LNCAP (cell line): ENCODE data around the gene SNRPD3.

Experiments used
- TF ChIP-seq, protein P1 (sequence below): fragments of 450-650 bp; IDR thresholded peaks from 2 replicates; pipeline ENCODE4 v1.5.1; 2017; ENCODE audit warnings: mild to moderate bottlenecking

Gene SNRPD3

DNA sequence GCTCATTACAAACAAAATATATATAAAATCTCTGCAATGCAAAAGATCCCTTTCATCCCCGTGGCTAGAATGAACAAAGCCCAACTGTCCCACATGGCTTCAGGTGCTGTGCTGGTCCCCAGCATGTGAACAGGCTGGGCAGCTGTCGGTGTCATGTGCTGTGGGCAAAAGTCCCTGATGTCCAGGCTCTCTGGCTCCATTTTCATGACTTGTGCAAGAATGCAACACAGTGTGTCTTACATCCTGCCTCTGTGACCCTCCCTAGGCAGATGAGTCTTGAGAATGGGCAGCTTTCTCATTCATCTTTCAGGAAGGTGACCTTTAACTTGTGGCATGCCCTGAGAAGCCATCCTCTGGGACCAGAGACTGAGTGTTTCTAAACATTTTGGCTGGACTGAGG is 15.3 kb upstream of the SNRPD3 start:
- TF ChIP-seq, protein P1, sequence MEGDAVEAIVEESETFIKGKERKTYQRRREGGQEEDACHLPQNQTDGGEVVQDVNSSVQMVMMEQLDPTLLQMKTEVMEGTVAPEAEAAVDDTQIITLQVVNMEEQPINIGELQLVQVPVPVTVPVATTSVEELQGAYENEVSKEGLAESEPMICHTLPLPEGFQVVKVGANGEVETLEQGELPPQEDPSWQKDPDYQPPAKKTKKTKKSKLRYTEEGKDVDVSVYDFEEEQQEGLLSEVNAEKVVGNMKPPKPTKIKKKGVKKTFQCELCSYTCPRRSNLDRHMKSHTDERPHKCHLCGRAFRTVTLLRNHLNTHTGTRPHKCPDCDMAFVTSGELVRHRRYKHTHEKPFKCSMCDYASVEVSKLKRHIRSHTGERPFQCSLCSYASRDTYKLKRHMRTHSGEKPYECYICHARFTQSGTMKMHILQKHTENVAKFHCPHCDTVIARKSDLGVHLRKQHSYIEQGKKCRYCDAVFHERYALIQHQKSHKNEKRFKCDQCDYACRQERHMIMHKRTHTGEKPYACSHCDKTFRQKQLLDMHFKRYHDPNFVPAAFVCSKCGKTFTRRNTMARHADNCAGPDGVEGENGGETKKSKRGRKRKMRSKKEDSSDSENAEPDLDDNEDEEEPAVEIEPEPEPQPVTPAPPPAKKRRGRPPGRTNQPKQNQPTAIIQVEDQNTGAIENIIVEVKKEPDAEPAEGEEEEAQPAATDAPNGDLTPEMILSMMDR: no peak

DNA sequence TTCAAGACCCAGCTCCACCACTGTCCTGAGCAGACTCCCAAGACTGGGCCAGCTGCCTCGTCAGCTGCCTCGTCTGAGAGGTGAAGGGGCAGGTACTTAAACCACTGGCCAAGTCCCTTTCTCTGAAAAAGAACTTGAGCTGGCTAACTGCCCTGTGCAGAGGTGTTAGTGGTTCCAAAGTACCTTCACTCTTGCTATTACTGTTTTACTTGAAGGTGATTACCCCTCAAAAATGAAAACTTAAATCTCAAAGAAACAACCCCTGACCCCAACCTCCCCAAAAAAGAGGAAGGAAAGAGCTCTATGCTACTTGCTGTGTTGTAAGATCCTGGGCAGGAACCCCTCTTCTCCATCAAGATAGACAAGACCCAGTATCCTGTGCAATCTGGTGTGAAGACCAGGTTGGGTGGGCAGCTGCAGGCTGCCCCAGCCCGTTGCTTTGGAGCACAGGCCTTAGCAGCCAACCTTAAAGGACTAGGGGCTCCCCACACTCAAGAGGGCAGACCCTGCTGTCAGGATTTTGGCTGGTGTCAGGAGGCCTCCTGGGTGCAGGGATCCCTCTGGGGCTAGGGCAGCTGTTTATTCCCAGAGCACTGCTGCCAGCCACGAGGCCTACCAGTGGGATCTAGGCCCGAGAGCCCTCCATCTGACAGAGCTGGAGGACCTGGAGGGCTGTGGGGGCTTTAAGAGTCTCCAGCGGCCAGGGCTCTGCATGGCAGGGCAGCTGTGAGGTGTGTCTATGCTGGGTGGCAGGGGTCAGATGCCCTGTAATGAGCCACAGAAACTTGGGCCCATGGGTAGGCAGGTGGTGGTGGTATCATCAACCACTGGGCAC is 13.9 kb upstream of the SNRPD3 start:
- TF ChIP-seq, protein P1: no peak

DNA sequence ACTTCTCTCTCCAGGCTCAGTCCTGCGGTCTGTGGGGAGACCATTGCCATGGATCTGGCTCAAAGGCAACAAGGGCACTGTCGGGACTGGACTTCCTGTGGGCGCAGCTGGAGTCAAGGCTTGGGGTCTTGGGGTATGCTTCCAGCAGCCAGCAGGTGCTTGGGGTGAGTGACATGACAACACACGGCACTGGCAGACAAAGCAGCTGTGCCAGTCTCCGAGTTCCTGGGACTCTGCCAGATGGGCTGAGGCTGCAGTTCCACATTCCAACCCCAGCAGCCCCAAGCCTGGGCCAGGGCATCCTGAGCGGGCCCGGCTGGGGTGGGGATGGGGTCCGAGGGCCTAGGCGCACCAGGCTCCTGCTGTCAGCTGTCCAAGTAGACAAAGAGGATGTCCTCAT is 13.2 kb upstream of the SNRPD3 start:
- TF ChIP-seq, protein P1: no peak

DNA sequence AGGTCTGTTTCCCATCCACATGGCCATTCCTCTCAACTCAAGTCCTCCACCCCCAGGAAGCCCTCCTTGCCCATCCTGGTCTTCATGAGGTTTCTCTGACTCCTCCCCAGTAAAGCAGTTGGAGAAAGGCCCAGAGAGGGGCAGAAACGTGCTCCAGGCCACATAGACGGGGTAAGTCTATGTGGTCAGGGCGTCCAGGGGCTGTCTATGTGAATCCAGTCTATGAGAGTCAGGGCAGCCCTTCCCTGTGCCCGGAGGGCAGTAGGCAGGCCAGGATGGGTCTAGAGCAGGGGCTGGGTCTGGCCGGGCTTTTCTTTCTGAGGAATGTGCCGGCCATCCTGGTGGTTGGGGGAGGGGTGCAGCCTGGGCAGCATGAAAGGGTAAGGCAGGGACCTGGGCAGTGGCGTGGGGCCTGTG is 12.6 kb upstream of the SNRPD3 start:
- TF ChIP-seq, protein P1: no peak

DNA sequence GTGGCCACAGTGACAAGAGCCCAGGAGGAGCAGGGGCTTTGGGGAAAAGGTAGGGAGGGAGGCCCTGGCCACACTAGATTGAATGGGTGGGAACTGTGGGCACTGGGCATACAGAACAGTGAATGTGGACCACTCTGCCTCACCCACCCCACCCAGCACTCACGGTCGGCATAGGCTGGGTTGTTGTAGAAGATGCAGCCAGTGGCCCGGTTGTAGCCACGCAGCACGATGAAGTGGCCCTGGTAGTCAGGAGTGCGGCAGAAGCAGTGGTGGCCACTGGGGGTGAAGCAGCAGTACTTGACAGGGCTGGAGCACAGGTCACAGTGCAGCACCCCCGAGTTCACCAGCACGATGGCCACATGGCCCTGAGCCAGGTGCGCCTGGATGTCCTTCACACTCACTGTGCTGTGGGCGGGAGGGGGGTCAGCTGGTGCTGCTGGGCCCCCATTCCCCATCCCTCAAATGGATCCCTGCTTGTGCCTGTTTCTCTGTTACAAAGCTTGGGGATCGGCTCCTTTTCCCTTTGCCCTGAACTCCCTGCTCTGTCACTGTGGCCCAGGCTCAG is 12.0 kb upstream of the SNRPD3 start:
- TF ChIP-seq, protein P1: no peak

DNA sequence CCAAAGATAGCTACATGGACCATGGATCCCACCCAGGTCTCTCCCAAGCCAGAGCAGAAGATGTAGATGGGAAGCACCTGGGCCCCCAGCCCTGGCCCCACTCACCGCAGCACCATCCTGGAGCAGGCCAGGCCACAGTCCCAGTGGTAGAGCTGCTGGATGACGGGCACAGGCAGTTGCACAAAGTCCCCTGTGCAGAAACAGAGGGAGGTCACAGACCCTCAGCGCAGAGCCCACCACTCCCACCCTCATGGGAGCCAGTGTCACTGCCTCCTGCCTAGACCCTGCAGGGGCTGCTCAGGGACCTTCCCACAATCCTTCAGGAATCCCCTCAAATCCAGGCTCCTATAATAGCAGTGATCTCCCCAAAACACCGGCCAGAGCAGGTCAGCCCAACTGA is 7.0 kb upstream of the SNRPD3 start:
- TF ChIP-seq, protein P1: no peak

DNA sequence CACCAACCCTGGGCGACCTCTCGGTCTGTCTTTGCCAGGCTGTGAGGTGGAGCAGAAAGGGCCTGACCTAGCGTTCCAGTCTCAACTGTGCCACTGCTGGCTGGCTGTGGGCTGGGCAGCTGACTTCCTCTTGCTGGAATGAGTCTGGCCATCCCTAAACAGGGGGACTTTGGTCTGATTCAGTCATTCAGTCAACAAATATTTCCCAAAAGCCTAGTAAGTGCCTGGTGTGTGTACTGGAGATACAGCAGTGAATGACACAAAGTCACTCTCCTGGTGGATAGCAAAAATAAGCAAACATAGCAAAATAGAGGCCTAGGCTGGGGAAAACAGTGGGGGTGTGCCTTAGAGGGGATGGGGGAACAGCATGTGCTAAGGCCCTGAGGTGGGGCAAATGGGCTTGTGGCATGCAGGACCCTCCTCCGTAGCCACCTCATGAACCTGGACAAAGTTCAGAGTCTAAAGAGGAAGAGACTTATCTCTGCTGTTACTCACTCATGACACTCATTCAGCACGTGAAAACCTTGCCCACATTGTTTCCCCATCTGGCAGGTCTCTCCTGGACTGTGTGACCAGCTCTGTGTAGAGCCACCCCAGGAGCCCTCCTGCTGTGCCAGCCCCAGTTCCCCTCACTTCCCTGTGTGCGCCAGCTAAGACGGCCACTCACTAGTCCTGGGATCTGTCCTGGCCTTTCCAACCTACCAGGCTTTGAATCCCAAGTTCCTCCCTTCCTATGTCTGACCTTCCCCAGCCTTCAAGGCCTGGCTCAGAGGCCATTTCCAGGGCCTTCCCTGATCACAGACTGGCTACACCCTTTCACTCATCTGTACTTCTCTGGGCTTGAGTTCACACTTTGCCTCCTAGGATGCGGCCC is 5.5 kb upstream of the SNRPD3 start:
- TF ChIP-seq, protein P1: no peak
